K562 (cell line): ENCODE data around the gene SRL. TPM values are rescaled to one million over a fixed set of nuclear protein-coding genes. Genes with fewer than 3 reads are reported as not detected.

ENCODE experiments used
- EZH2 ChIP-seq: IDR thresholded peaks from 2 replicates; pipeline ENCODE4 v1.6.1; 2012; ENCODE audit warnings: low read depth, mild to moderate bottlenecking, inconsistent platforms, low read length, borderline replicate concordance
- HDAC8 ChIP-seq: fragments of 450-650 bp; IDR thresholded peaks from 2 replicates; pipeline ENCODE4 v1.6.1; 2016; ENCODE audit warnings: mild to moderate bottlenecking, missing genetic modification characterization, moderate library complexity, missing compliant biosample characterization
- HNRNPK ChIP-seq: fragments of 200-400 bp; formaldehyde crosslinking; IDR thresholded peaks from one replicate; pipeline ENCODE4 v1.6.1; 2018; ENCODE audit warnings: mild to moderate bottlenecking, low read depth, low read length; ENCODE audit not compliant: poor library complexity, severe bottlenecking
- ILK ChIP-seq: fragments of 450-650 bp; IDR thresholded peaks from 2 replicates; pipeline ENCODE4 v1.6.1; 2016; ENCODE audit warnings: missing genetic modification characterization, low read depth, mild to moderate bottlenecking, missing compliant biosample characterization, moderate library complexity, borderline replicate concordance
- LCOR ChIP-seq: sonication (generic); formaldehyde crosslinking; IDR thresholded peaks from 2 replicates; pipeline ENCODE4 v1.8.0; 2022; ENCODE audit warnings: mild to moderate bottlenecking, missing genetic modification reagents
- NEUROD1 ChIP-seq: fragments of 150-350 bp; IDR thresholded peaks from 2 replicates; pipeline ENCODE4 v1.6.1; 2014; ENCODE audit warnings: borderline replicate concordance, low read length, low read depth; ENCODE audit not compliant: partially characterized antibody
- NFATC3 ChIP-seq: fragments of 450-650 bp; IDR thresholded peaks from 2 replicates; pipeline ENCODE4 v1.6.1; 2017; ENCODE audit warnings: mild to moderate bottlenecking
- RBM22 ChIP-seq: fragments of 200-400 bp; formaldehyde crosslinking; IDR thresholded peaks from 2 replicates; pipeline ENCODE4 v1.6.1; 2018; ENCODE audit warnings: low read length, low read depth; ENCODE audit not compliant: poor library complexity, severe bottlenecking
- RBM25 ChIP-seq: fragments of 200-400 bp; formaldehyde crosslinking; IDR thresholded peaks from 2 replicates; pipeline ENCODE4 v1.6.1; 2018; ENCODE audit warnings: low read length, low read depth, moderate library complexity; ENCODE audit not compliant: severe bottlenecking
- SIN3B ChIP-seq: fragments of 450-650 bp; IDR thresholded peaks from 2 replicates; pipeline ENCODE4 v1.6.1; 2017; ENCODE audit warnings: low read depth, mild to moderate bottlenecking, moderate library complexity
- SP1 ChIP-seq: sonication (generic); formaldehyde crosslinking; IDR thresholded peaks from 2 replicates; pipeline ENCODE4 v1.8.1; 2022; ENCODE audit warnings: mild to moderate bottlenecking, missing genetic modification reagents
- SRSF1 ChIP-seq: fragments of 200-400 bp; formaldehyde crosslinking; IDR thresholded peaks from 2 replicates; pipeline ENCODE4 v1.6.1; 2017; ENCODE audit warnings: mild to moderate bottlenecking, low read depth, low read length, moderate library complexity
- TOE1 ChIP-seq, 2 experiments: fragments of 450-650 bp in 1 of 2; sonication (generic) in 1 of 2; formaldehyde crosslinking in 1 of 2; IDR thresholded peaks; 2 replicates each; pipeline versions ENCODE4 v1.7.1 to v1.8.0; 2016 to 2022; ENCODE audit warnings: borderline replicate concordance in 2 of 2, mild to moderate bottlenecking in 2 of 2, antibody characterized with exemption in 1 of 2, inconsistent platforms in 1 of 2, low read depth in 1 of 2, missing genetic modification reagents in 1 of 2, moderate library complexity in 1 of 2
- ZBTB1 ChIP-seq: sonication (generic); formaldehyde crosslinking; IDR thresholded peaks from 2 replicates; pipeline ENCODE4 v1.8.1; 2023; ENCODE audit warnings: missing genetic modification reagents, low read depth, mild to moderate bottlenecking, borderline replicate concordance
- ZBTB11 ChIP-seq, 3 experiments: fragments of 200-800 bp in 1 of 3; fragments of 250-450 bp in 1 of 3; fragments of 450-650 bp in 1 of 3; sonication (Bioruptor Pico) in 1 of 3; sonication (Bioruptor generic) in 1 of 3; formaldehyde crosslinking in 1 of 3; IDR thresholded peaks; 2 replicates each; pipeline versions ENCODE4 v1.6.1 to v1.8.0; 2016 to 2022; ENCODE audit warnings: mild to moderate bottlenecking in 2 of 3, missing genetic modification characterization in 2 of 3, missing compliant biosample characterization in 1 of 3, moderate library complexity in 1 of 3
- ZC3H8 ChIP-seq: fragments of 450-650 bp; IDR thresholded peaks from 2 replicates; pipeline ENCODE4 v1.6.1; 2017
- ZEB2 ChIP-seq: fragments of 450-650 bp; IDR thresholded peaks from 2 replicates; pipeline ENCODE4 v1.6.1; 2016
- ZNF561 ChIP-seq: fragments of 450-650 bp; formaldehyde crosslinking; conservative IDR thresholded peaks from 2 replicates; pipeline ENCODE4 v1.4.0; 2020; ENCODE audit warnings: mild to moderate bottlenecking, moderate library complexity
- ZNF764 ChIP-seq: fragments of 250-450 bp; sonication (Bioruptor Pico); IDR thresholded peaks from 2 replicates; pipeline ENCODE4 v1.4.0; 2020; ENCODE audit warnings: low read depth, mild to moderate bottlenecking, moderate library complexity
- polyA plus RNA-seq, 8 experiments: library from polyadenylated mRNA; depleted of rRNA in 4 of 8; stranded (reverse) in 5 of 8; unstranded in 3 of 8; fragments of >200 nt; fragmentation: Nextera tagmentation in 2 of 8; fragmentation: Illumina TruSeq in 1 of 8; extraction: Ambion mirVana in 2 of 8; extraction: Trizol in 1 of 8; gene quantifications; 2 replicates each; pipeline versions ENCODE4 v1.2.1 to v1.2.3, GENCODE V29; 2011 to 2014; ENCODE audit warnings: inconsistent platforms in 1 of 8, missing spikeins in 1 of 8
- total RNA-seq, 7 experiments: library from RNA; depleted of rRNA in 6 of 7; stranded (reverse); fragments of >200 nt in 6 of 7; fragmentation: Illumina TruSeq in 2 of 7; extraction: Trizol in 2 of 7; gene quantifications; 2 replicates each; pipeline versions ENCODE4 v1.2.1 to v1.2.3, GENCODE V29; 2011 to 2021; ENCODE audit warnings: low replicate concordance in 1 of 7
- TF ChIP-seq, protein P1 (sequence below): sonication (generic); formaldehyde crosslinking; IDR thresholded peaks from 2 replicates; pipeline ENCODE4 v1.8.0; 2023; ENCODE audit warnings: mild to moderate bottlenecking, missing genetic modification reagents
- TF ChIP-seq, protein P2 (sequence below): fragments of 450-650 bp; formaldehyde crosslinking; IDR thresholded peaks from 2 replicates; pipeline ENCODE4 v1.4.0; 2020; ENCODE audit warnings: mild to moderate bottlenecking

SRL gene
- total and polyA plus RNA-seq, 9 of the 15 experiments (the other 6 are each of a cell fraction or from before 2014, with no cell fraction given) = 0.01 TPM; not detected in 8

- TF ChIP-seq HDAC8 (peak; percentile 46; the same call in 1 of the 2 replicates), ZNF561 (CRISPR knock-in tag) (no peak), TOE1 (IDR thresholded peaks at IDR 0.05; ENCODE audit: borderline replicate concordance) (peak; percentile 15; the same call in 1 of the 2 replicates), TOE1 (CRISPR knock-in tag; IDR thresholded peaks at IDR 0.05; ENCODE audit: borderline replicate concordance, low read depth) (no peak), SRSF1 (no peak), SIN3B (peak; percentile 60; the same call in 1 of the 2 replicates), ZBTB1 (peak; percentile 88), ILK (no peak), ZNF764 (CRISPR knock-in tag) (peak; percentile 32; the same call in 1 of the 2 replicates), ZC3H8 (no peak), SP1 (CRISPR knock-in tag) (no peak), RBM25 (peak; percentile 18), ZEB2 (no peak), RBM22 (no peak), NFATC3 (no peak), LCOR (no peak; the same call in 1 of the 2 replicates), EZH2 (no peak), ZBTB11 (CRISPR knock-in tag; IDR thresholded peaks at IDR 0.05) (peak; percentile 33 to 88 (median 36); a peak in 3 of 6 replicates), HNRNPK (no peak), NEUROD1 (peak; percentile 20)
- TF ChIP-seq, protein P1, sequence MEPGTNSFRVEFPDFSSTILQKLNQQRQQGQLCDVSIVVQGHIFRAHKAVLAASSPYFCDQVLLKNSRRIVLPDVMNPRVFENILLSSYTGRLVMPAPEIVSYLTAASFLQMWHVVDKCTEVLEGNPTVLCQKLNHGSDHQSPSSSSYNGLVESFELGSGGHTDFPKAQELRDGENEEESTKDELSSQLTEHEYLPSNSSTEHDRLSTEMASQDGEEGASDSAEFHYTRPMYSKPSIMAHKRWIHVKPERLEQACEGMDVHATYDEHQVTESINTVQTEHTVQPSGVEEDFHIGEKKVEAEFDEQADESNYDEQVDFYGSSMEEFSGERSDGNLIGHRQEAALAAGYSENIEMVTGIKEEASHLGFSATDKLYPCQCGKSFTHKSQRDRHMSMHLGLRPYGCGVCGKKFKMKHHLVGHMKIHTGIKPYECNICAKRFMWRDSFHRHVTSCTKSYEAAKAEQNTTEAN = no peak; the same call in 1 of the 2 replicates
- TF ChIP-seq, protein P2, sequence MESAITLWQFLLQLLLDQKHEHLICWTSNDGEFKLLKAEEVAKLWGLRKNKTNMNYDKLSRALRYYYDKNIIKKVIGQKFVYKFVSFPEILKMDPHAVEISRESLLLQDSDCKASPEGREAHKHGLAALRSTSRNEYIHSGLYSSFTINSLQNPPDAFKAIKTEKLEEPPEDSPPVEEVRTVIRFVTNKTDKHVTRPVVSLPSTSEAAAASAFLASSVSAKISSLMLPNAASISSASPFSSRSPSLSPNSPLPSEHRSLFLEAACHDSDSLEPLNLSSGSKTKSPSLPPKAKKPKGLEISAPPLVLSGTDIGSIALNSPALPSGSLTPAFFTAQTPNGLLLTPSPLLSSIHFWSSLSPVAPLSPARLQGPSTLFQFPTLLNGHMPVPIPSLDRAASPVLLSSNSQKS (CRISPR knock-in tag) = no peak
Measured at GRCh38 chr16:4183237-4184037, 58.4 kb downstream of the SRL start (continued).
